ENCODE measurements around the gene KANSL1. TPM values are rescaled to one million over a fixed set of nuclear protein-coding genes. Genes with fewer than 3 reads are reported as not detected.
A peak's percentile ranks its signal among the peaks of the same experiment; 100 is the strongest.
"Not testable (repeated sequence)": the region's sequence is repeated elsewhere in the genome, so short reads cannot be mapped to it uniquely, and the experiment has no call there.

The KANSL1 gene
- total RNA-seq, result 10 to 100 TPM; 26.6 to 29.2 TPM

GRCh38 chr17:46193151-46193625 lies at the start of gene KANSL1:
Gene KANSL1 (minus strand): TSS chr17:46193429. CDS start chr17:46172143, 21,286 bp downstream.
- no peaks in the 10 kb centered on the region for H3K9me3 ChIP-seq
- H3K27ac ChIP-seq, result peak within 1 kb of the TSS; percentile 100
- H3K4me1 ChIP-seq, result peaks cover 0 to 39% of the 10 kb centered on the region in 2 donors
- peak within 1 kb of the TSS; percentile 98 to 99 for H3K4me3 ChIP-seq
- peak; percentile 76 for DNase-seq (ENCODE audit: low spot score)
- H3K36me3 ChIP-seq, result no peaks in the 10 kb centered on the region
- peak; percentile 41 to 51 for TF ChIP-seq CTCF (IDR thresholded peaks at IDR 0.05)
- no peaks in the 10 kb centered on the region for H3K27me3 ChIP-seq

GRCh38 chr17:46231359-46231758 lies 38.1 kb upstream of the KANSL1 start:
- H3K4me1 ChIP-seq; DNase-seq (ENCODE audit: low spot score); H3K4me3 ChIP-seq; H3K27ac ChIP-seq; H3K27me3 ChIP-seq; H3K36me3 ChIP-seq; H3K9me3 ChIP-seq: not testable (repeated sequence)

- H3K36me3 ChIP-seq, H3K4me1 ChIP-seq, H3K27me3 ChIP-seq, H3K9me3 ChIP-seq: not testable (repeated sequence)
- DNase-seq (ENCODE audit: low spot score), result peak; percentile 92
- Histone ChIP-seq H3K4me3 (peak overlapping the region; percentile 62 to 72), H3K27ac (peak overlapping the region; percentile 14 to 59)
These were observed 32.1 kb upstream of the KANSL1 start for GRCh38 chr17:46225274-46225794.

GRCh38 chr17:46224864-46225263 lies 31.6 kb upstream of the KANSL1 start:
- H3K9me3 ChIP-seq; DNase-seq (ENCODE audit: low spot score); H3K36me3 ChIP-seq; H3K27me3 ChIP-seq; H3K4me1 ChIP-seq: not testable (repeated sequence)
- peak overlapping the region; percentile 14 to 59 for H3K27ac ChIP-seq
- peak overlapping the region; percentile 62 to 72 for H3K4me3 ChIP-seq

GRCh38 chr17:46223041-46223440 lies 29.8 kb upstream of the KANSL1 start:
- H3K9me3 ChIP-seq; DNase-seq (ENCODE audit: low spot score); H3K27me3 ChIP-seq; H3K27ac ChIP-seq; H3K36me3 ChIP-seq; H3K4me3 ChIP-seq; H3K4me1 ChIP-seq: not testable (repeated sequence)

GRCh38 chr17:46216682-46217081 lies 23.5 kb upstream of the KANSL1 start:
- Histone ChIP-seq H3K9me3 (no peaks in the 10 kb centered on the region), H3K36me3 (no peaks in the 10 kb centered on the region), H3K4me3 (no peak overlapping the region), H3K27ac (no peak overlapping the region), H3K27me3 (no peaks in the 10 kb centered on the region), H3K4me1 (peaks cover 0 to 8% of the 10 kb centered on the region in 2 donors)
- no peak for DNase-seq (ENCODE audit: low spot score)
- TF ChIP-seq CTCF (IDR thresholded peaks at IDR 0.05), result no peak

- H3K4me3 ChIP-seq, result no peak overlapping the region
- TF ChIP-seq CTCF (IDR thresholded peaks at IDR 0.05), result peak; percentile 56 to 85
- H3K36me3 ChIP-seq, result no peaks in the 10 kb centered on the region
- H3K27me3 ChIP-seq, result no peaks in the 10 kb centered on the region
- H3K4me1 ChIP-seq, result peaks cover 0 to 12% of the 10 kb centered on the region in 2 donors
- H3K27ac ChIP-seq, result peak overlapping the region in 1 of 2 donors; percentile 3
- peak; percentile 70 for DNase-seq (ENCODE audit: low spot score)
- no peaks in the 10 kb centered on the region for H3K9me3 ChIP-seq
These were observed 19.6 kb upstream of the KANSL1 start for GRCh38 chr17:46212634-46213435.

Measured in right atrium auricular region (tissue), 2 donors.